Mesenchymal stem cell (in vitro differentiated cells and primary cell): Measurements from ENCODE around the gene MBP.
"Not testable (repeated sequence)": the region's sequence is repeated elsewhere in the genome, so short reads cannot be mapped to it uniquely, and the experiment has no call there.

Source experiments
- DNase-seq: peaks from one replicate; pipeline ENCODE4 v3.0.0-alpha.2; 2013
- H2AFZ ChIP-seq: one replicate; pipeline ENCODE4 v1.6.1; 2013; ENCODE audit warnings: low read depth, mild to moderate bottlenecking, control low read depth, inconsistent platforms, low read length, moderate library complexity
- H2AK5ac ChIP-seq: 2 replicates; pipeline ENCODE4 v1.6.1; 2013; ENCODE audit warnings: low read length, moderate library complexity, mild to moderate bottlenecking, inconsistent platforms; ENCODE audit not compliant: severe bottlenecking
- H2BK120ac ChIP-seq: one replicate; pipeline ENCODE4 v1.6.1; 2013; ENCODE audit warnings: low read depth, mild to moderate bottlenecking, inconsistent platforms, low read length, moderate library complexity
- H2BK12ac ChIP-seq, 2 experiments: one replicate each; pipeline ENCODE4 v1.6.1; 2013; ENCODE audit warnings: inconsistent platforms in 2 of 2, low read length in 2 of 2, mild to moderate bottlenecking in 2 of 2, moderate library complexity in 2 of 2, control low read depth in 1 of 2
- H2BK15ac ChIP-seq: one replicate; pipeline ENCODE4 v1.6.1; 2013; ENCODE audit warnings: mild to moderate bottlenecking, low read depth, inconsistent platforms; ENCODE audit not compliant: poor library complexity, severe bottlenecking
- H2BK5ac ChIP-seq: 2 replicates; pipeline ENCODE4 v1.6.1; 2013; ENCODE audit warnings: low read depth, mild to moderate bottlenecking, low read length, control low read depth, inconsistent platforms; ENCODE audit not compliant: poor library complexity, severe bottlenecking
- H3K14ac ChIP-seq, 2 experiments: one replicate each; pipeline ENCODE4 v1.6.1; 2013; ENCODE audit warnings: inconsistent platforms in 2 of 2, low read length in 2 of 2, control low read depth in 1 of 2, mild to moderate bottlenecking in 1 of 2, moderate library complexity in 1 of 2
- H3K18ac ChIP-seq, 2 experiments: one replicate each; pipeline ENCODE4 v1.6.1; 2013; ENCODE audit warnings: inconsistent platforms in 2 of 2, low read length in 2 of 2, control low read depth in 1 of 2, low read depth in 1 of 2, mild to moderate bottlenecking in 1 of 2
- H3K23ac ChIP-seq, 2 experiments: one replicate each; pipeline ENCODE4 v1.6.1; 2013; ENCODE audit warnings: inconsistent platforms in 2 of 2, low read length in 2 of 2, mild to moderate bottlenecking in 2 of 2, moderate library complexity in 2 of 2, control low read depth in 1 of 2
- H3K27ac ChIP-seq: 2 replicates; pipeline ENCODE4 v1.5.1; 2013; ENCODE audit warnings: mild to moderate bottlenecking, moderate library complexity, low read length, control low read depth, inconsistent platforms; ENCODE audit not compliant: poor library complexity, severe bottlenecking
- H3K27me3 ChIP-seq, 2 experiments: 2 replicates each; pipeline versions ENCODE4 v1.6.1 to v1.7.0; 2013; ENCODE audit warnings: low read length in 2 of 2, mild to moderate bottlenecking in 2 of 2, moderate library complexity in 2 of 2, control low read depth in 1 of 2, inconsistent platforms in 1 of 2; ENCODE audit not compliant: control insufficient read depth in 1 of 2, insufficient read depth in 1 of 2
- H3K36me3 ChIP-seq, 2 experiments: 2 replicates each; pipeline versions ENCODE4 v1.6.1 to v1.7.0; 2013; ENCODE audit warnings: low read length in 2 of 2, control low read depth in 1 of 2, inconsistent platforms in 1 of 2, low read depth in 1 of 2, mild to moderate bottlenecking in 1 of 2; ENCODE audit not compliant: insufficient read depth in 2 of 2, control insufficient read depth in 1 of 2
- H3K4ac ChIP-seq, 2 experiments: one replicate each; pipeline ENCODE4 v1.6.1; 2013; ENCODE audit warnings: inconsistent platforms in 2 of 2, low read length in 2 of 2, mild to moderate bottlenecking in 2 of 2, moderate library complexity in 2 of 2, control low read depth in 1 of 2, low read depth in 1 of 2
- H3K4me1 ChIP-seq: 2 replicates; pipeline ENCODE4 v1.6.1; 2013; ENCODE audit warnings: low read depth, low read length, control low read depth; ENCODE audit not compliant: control insufficient read depth, insufficient read depth
- H3K4me2 ChIP-seq: 2 replicates; pipeline ENCODE4 v1.6.1; 2013; ENCODE audit warnings: low read length, mild to moderate bottlenecking, inconsistent platforms; ENCODE audit not compliant: poor library complexity, severe bottlenecking
- H3K4me3 ChIP-seq, 2 experiments: 2 replicates each; pipeline versions ENCODE4 v1.5.1 to v1.7.0; 2013; ENCODE audit warnings: low read length in 2 of 2, mild to moderate bottlenecking in 2 of 2, control low read depth in 1 of 2, low read depth in 1 of 2; ENCODE audit not compliant: insufficient read depth in 1 of 2
- H3K79me1 ChIP-seq: replicated peaks from 2 replicates; pipeline ENCODE4 v1.6.1; 2013; ENCODE audit warnings: mild to moderate bottlenecking, control low read depth, low read length, inconsistent platforms; ENCODE audit not compliant: poor library complexity, severe bottlenecking
- H3K9ac ChIP-seq: 2 replicates; pipeline ENCODE4 v1.7.0; 2013; ENCODE audit warnings: mild to moderate bottlenecking, low read length, moderate library complexity
- H3K9me3 ChIP-seq: 2 replicates; pipeline ENCODE4 v1.7.0; 2013; ENCODE audit warnings: mild to moderate bottlenecking, low read length; ENCODE audit not compliant: control insufficient read depth
- H4K8ac ChIP-seq: one replicate; pipeline ENCODE4 v1.6.1; 2013; ENCODE audit warnings: inconsistent platforms, mild to moderate bottlenecking, low read length, moderate library complexity
- H4K91ac ChIP-seq: one replicate; pipeline ENCODE4 v1.6.1; 2013; ENCODE audit warnings: mild to moderate bottlenecking, low read length, inconsistent platforms
- WGBS: methylation state at CpG from one replicate; pipeline ENCODE4 v1.1.7; 2013; ENCODE audit warnings: mixed read lengths; 5-methylcytosine and 5-hydroxymethylcytosine counted together

Gene MBP

DNA sequence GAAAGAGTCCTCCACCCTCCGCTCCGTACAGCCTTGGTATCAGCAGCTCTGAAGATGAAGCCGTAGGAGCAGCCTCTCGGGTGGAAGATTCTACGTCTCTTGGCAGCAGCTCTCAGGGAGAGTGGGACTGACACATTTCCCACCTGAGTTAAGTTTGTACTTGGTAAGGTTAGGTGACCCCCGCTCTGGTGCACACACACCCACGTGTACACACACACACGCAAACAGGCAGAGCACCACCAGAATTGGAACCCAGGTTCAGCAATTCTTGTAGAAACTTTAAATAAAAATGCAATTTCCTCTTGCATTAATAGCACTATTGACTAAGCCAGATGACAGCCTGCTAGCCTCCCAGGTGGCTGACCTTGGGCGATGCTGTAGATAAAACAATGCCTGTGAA is 111.5 kb downstream of the MBP start:
- Histone ChIP-seq H3K18ac (no peak overlapping the region), H3K4me3 (no peak overlapping the region)

GRCh38 chr18:77020561-77020960 is 112.0 kb downstream of the MBP start:
- Histone ChIP-seq H3K18ac (no peak overlapping the region), H2BK120ac (no peak overlapping the region)

More for the DNA sequence above, 111.5 kb downstream of the MBP start:
- no peak for DNase-seq
- WGBS: 95% methylated on average over 9 of the region's 9 CpGs
- H3K9ac ChIP-seq: no peak overlapping the region
- H2BK15ac ChIP-seq: no peak overlapping the region
- H3K79me1 ChIP-seq: peaks cover 22% of the 10 kb centered on the region
- H3K4me1 ChIP-seq: peaks cover 9% of the 10 kb centered on the region
- no peak overlapping the region for H2BK120ac ChIP-seq
- H3K36me3 ChIP-seq: peaks cover 26 to 39% of the 10 kb centered on the region in 2 experiments
- no peaks in the 10 kb centered on the region for H3K9me3 ChIP-seq
- no peak overlapping the region for H3K14ac ChIP-seq
- H2BK5ac ChIP-seq: no peak overlapping the region
- no peak overlapping the region for H4K8ac ChIP-seq
- H2AK5ac ChIP-seq: no peak overlapping the region
- H2AFZ ChIP-seq: no peak overlapping the region
- H3K4me2 ChIP-seq: no peak overlapping the region
- no peak overlapping the region for H3K23ac ChIP-seq
- H3K27me3 ChIP-seq: no peaks in the 10 kb centered on the region
- H3K4ac ChIP-seq: no peak overlapping the region
- no peak overlapping the region for H3K27ac ChIP-seq
- no peak overlapping the region for H2BK12ac ChIP-seq
- no peak overlapping the region for H4K91ac ChIP-seq

GRCh38 chr18:77019641-77020040 is 112.9 kb downstream of the MBP start:
- WGBS: 94% methylated on average over 9 of the region's 9 CpGs

More at GRCh38 chr18:77020561-77020960, 112.0 kb downstream of the MBP start:
- H3K27me3 ChIP-seq: no peaks in the 10 kb centered on the region
- no peak overlapping the region for H4K91ac ChIP-seq
- H2BK12ac ChIP-seq: no peak overlapping the region
- WGBS: 85% methylated on average over 11 of the region's 11 CpGs
- no peak overlapping the region for H3K9ac ChIP-seq
- no peak overlapping the region for H3K23ac ChIP-seq
- no peak for DNase-seq
- peaks cover 22% of the 10 kb centered on the region for H3K79me1 ChIP-seq
- no peaks in the 10 kb centered on the region for H3K9me3 ChIP-seq
- H3K4ac ChIP-seq: no peak overlapping the region
- H3K4me3 ChIP-seq: no peak overlapping the region
- H3K4me2 ChIP-seq: no peak overlapping the region
- H3K27ac ChIP-seq: no peak overlapping the region
- H2AK5ac ChIP-seq: no peak overlapping the region
- peaks cover 28 to 34% of the 10 kb centered on the region in 2 experiments for H3K36me3 ChIP-seq
- peaks cover 9% of the 10 kb centered on the region for H3K4me1 ChIP-seq
- no peak overlapping the region for H2BK5ac ChIP-seq
- H2BK15ac ChIP-seq: no peak overlapping the region
- H2AFZ ChIP-seq: no peak overlapping the region
- no peak overlapping the region for H3K14ac ChIP-seq
- H4K8ac ChIP-seq: no peak overlapping the region

GRCh38 chr18:77018650-77019049 is 113.9 kb downstream of the MBP start:
- not testable (repeated sequence) for H2BK15ac ChIP-seq, H3K9ac ChIP-seq, H3K4me3 ChIP-seq, H4K91ac ChIP-seq, H3K27me3 ChIP-seq, H3K4me1 ChIP-seq, H2BK120ac ChIP-seq, H2AK5ac ChIP-seq, H3K4ac ChIP-seq, H2BK5ac ChIP-seq, H3K18ac ChIP-seq, H2BK12ac ChIP-seq, H3K9me3 ChIP-seq, H4K8ac ChIP-seq, H3K27ac ChIP-seq, DNase-seq, H3K14ac ChIP-seq, H2AFZ ChIP-seq, H3K4me2 ChIP-seq, H3K23ac ChIP-seq
- Histone ChIP-seq H3K36me3 (peaks cover 23 to 24% of the 10 kb centered on the region in 2 experiments), H3K79me1 (peaks cover 12% of the 10 kb centered on the region)

More at GRCh38 chr18:77019641-77020040, 112.9 kb downstream of the MBP start:
- Histone ChIP-seq H4K8ac (no peak overlapping the region), H3K27me3 (no peaks in the 10 kb centered on the region), H3K23ac (no peak overlapping the region), H2BK15ac (no peak overlapping the region), H2AFZ (no peak overlapping the region), H4K91ac (no peak overlapping the region), H2BK5ac (no peak overlapping the region), H3K27ac (no peak overlapping the region), H3K4me2 (no peak overlapping the region), H2AK5ac (no peak overlapping the region), H3K18ac (no peak overlapping the region), H2BK120ac (no peak overlapping the region), H3K9me3 (no peaks in the 10 kb centered on the region), H3K4ac (no peak overlapping the region), H3K9ac (no peak overlapping the region), H3K79me1 (peaks cover 16% of the 10 kb centered on the region), H2BK12ac (no peak overlapping the region), H3K36me3 (peaks cover 27% of the 10 kb centered on the region in 2 experiments), H3K4me3 (no peak overlapping the region), H3K4me1 (peaks cover 9% of the 10 kb centered on the region), H3K14ac (no peak overlapping the region)
- no peak for DNase-seq
